ENCODE results near the gene RASSF3.
A peak's percentile ranks its signal among the peaks of the same experiment; 100 is the strongest.

Gene RASSF3

GRCh38 chr12:64724201-64724745 lies 114.0 kb downstream of the RASSF3 start:
- DNase-seq (ENCODE audit: low spot score), result no peak

GRCh38 chr12:64729909-64730587 lies 119.8 kb downstream of the RASSF3 start:
- DNase-seq (ENCODE audit: low spot score), result no peak

GRCh38 chr12:64730588-64730969 lies 120.3 kb downstream of the RASSF3 start:
- DNase-seq (ENCODE audit: low spot score), result no peak

- DNase-seq (ENCODE audit: low spot score), result no peak
These were observed 121.4 kb downstream of the RASSF3 start for GRCh38 chr12:64731683-64732082.

GRCh38 chr12:64733857-64734256 lies 123.6 kb downstream of the RASSF3 start:
- DNase-seq (ENCODE audit: low spot score), result peak; percentile 63

- no peak for DNase-seq (ENCODE audit: low spot score)
These were observed 125.1 kb downstream of the RASSF3 start for GRCh38 chr12:64735442-64735841.

GRCh38 chr12:64736771-64737170 lies 126.5 kb downstream of the RASSF3 start:
- no peak for DNase-seq (ENCODE audit: low spot score)

- DNase-seq (ENCODE audit: low spot score), result no peak
These were observed 127.2 kb downstream of the RASSF3 start for GRCh38 chr12:64737539-64737938.

- DNase-seq (ENCODE audit: low spot score), result no peak
These were observed 129.5 kb downstream of the RASSF3 start for GRCh38 chr12:64739778-64740177.

GRCh38 chr12:64740646-64741045 lies 130.4 kb downstream of the RASSF3 start:
- DNase-seq (ENCODE audit: low spot score), result no peak

- no peak for DNase-seq (ENCODE audit: low spot score)
These were observed 132.1 kb downstream of the RASSF3 start for GRCh38 chr12:64742416-64742815.

- DNase-seq (ENCODE audit: low spot score), result no peak
These were observed 132.9 kb downstream of the RASSF3 start for GRCh38 chr12:64743206-64743605.

GRCh38 chr12:64744422-64745258 lies 134.3 kb downstream of the RASSF3 start:
- no peak for DNase-seq (ENCODE audit: low spot score)

- DNase-seq (ENCODE audit: low spot score), result no peak
These were observed 135.0 kb downstream of the RASSF3 start for GRCh38 chr12:64745259-64745807.

- no peak for DNase-seq (ENCODE audit: low spot score)
These were observed 135.7 kb downstream of the RASSF3 start for GRCh38 chr12:64745980-64746379.

GRCh38 chr12:64746663-64747062 lies 136.4 kb downstream of the RASSF3 start:
- DNase-seq (ENCODE audit: low spot score), result no peak
